GM12872 (cell line): ENCODE data around the gene VAT1L.

Experiments
- TF ChIP-seq, protein P1 (sequence below): IDR thresholded peaks from 3 replicates; pipeline ENCODE4 v1.5.1; 2011; ENCODE audit warnings: low read depth, mild to moderate bottlenecking, low read length, moderate library complexity; ENCODE audit not compliant: insufficient read depth

The VAT1L gene, protein sequence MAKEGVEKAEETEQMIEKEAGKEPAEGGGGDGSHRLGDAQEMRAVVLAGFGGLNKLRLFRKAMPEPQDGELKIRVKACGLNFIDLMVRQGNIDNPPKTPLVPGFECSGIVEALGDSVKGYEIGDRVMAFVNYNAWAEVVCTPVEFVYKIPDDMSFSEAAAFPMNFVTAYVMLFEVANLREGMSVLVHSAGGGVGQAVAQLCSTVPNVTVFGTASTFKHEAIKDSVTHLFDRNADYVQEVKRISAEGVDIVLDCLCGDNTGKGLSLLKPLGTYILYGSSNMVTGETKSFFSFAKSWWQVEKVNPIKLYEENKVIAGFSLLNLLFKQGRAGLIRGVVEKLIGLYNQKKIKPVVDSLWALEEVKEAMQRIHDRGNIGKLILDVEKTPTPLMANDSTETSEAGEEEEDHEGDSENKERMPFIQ

GRCh38 chr16:77788181-77789084, at the start of gene VAT1L:
TSS of gene VAT1L (plus strand) at chr16:77788564. CDS start at chr16:77788683, 119 bp downstream.
- TF ChIP-seq, protein P1, sequence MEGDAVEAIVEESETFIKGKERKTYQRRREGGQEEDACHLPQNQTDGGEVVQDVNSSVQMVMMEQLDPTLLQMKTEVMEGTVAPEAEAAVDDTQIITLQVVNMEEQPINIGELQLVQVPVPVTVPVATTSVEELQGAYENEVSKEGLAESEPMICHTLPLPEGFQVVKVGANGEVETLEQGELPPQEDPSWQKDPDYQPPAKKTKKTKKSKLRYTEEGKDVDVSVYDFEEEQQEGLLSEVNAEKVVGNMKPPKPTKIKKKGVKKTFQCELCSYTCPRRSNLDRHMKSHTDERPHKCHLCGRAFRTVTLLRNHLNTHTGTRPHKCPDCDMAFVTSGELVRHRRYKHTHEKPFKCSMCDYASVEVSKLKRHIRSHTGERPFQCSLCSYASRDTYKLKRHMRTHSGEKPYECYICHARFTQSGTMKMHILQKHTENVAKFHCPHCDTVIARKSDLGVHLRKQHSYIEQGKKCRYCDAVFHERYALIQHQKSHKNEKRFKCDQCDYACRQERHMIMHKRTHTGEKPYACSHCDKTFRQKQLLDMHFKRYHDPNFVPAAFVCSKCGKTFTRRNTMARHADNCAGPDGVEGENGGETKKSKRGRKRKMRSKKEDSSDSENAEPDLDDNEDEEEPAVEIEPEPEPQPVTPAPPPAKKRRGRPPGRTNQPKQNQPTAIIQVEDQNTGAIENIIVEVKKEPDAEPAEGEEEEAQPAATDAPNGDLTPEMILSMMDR = no peak

- TF ChIP-seq, protein P1 = no peak
Measured at GRCh38 chr16:77738706-77739558, 49.4 kb upstream of the VAT1L start.

DNA sequence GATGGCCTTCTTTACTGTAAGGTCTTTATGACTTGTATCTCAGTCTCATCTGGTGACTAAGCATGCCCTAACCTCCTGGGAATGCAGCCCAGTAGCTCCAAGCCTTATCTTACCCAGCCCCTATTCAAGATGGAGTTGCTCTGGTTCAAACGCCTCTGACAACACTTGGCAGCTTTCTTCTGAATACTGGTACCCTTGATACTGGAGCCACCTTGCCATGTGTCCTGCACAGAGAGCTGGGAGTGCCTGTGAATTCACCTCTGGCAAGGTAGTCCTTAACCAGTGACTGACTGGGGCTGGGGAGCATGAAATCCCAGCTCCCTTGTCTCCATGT, 48.8 kb upstream of the VAT1L start:
- TF ChIP-seq, protein P1 = no peak

DNA sequence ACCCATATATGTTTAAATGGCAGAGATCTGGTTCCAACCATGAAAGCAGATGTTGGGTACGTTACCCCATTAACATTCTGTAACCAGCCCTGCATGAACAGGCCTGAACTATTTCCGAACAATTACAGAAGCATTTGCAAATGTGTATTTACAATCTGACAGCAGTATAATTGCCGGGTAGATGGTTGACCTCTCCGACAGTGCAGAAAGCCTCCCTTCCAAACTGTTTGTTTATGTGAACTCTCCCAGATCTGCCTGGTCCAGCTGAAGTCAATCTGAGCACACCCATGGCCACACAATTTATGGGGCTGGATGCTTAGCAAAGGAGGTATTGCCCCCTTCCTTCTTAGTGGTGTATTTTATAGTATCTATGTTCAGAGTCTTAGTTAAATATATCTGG, 44.2 kb upstream of the VAT1L start:
- TF ChIP-seq, protein P1 = no peak

DNA sequence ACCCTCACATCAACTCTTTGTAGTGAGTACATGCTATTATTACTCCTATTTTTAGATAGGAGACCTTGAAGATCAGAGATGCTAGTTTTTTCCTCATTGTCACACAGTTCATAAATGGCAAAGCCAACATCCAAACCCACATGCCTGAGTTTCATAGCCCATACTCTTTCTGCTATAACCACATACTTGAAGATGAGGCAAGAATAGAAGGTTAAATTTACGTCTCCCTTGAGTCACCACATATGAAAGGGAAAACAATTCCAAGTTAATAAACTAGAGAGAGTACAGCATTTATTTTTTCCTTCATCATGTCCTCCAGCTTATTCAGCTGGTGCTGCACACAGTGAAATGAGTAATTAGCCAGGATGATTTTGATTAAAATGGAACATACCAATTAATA, 42.4 kb upstream of the VAT1L start:
- TF ChIP-seq, protein P1 = no peak

GRCh38 chr16:77748421-77749005, 39.9 kb upstream of the VAT1L start:
- TF ChIP-seq, protein P1 = no peak

- TF ChIP-seq, protein P1 = no peak
Measured at GRCh38 chr16:77749415-77749814, 38.9 kb upstream of the VAT1L start.
